GM19372 (cell line): ENCODE results near the gene TCF3.

Experiments used
- ATAC-seq: cut with Tn5 transposase; IDR thresholded peaks from one replicate; pipeline ENCODE4 v1.9.1; 2021; ENCODE audit warnings: mild to moderate bottlenecking, low read depth, moderate library complexity; ENCODE audit not compliant: unreplicated experiment

The TCF3 gene

DNA sequence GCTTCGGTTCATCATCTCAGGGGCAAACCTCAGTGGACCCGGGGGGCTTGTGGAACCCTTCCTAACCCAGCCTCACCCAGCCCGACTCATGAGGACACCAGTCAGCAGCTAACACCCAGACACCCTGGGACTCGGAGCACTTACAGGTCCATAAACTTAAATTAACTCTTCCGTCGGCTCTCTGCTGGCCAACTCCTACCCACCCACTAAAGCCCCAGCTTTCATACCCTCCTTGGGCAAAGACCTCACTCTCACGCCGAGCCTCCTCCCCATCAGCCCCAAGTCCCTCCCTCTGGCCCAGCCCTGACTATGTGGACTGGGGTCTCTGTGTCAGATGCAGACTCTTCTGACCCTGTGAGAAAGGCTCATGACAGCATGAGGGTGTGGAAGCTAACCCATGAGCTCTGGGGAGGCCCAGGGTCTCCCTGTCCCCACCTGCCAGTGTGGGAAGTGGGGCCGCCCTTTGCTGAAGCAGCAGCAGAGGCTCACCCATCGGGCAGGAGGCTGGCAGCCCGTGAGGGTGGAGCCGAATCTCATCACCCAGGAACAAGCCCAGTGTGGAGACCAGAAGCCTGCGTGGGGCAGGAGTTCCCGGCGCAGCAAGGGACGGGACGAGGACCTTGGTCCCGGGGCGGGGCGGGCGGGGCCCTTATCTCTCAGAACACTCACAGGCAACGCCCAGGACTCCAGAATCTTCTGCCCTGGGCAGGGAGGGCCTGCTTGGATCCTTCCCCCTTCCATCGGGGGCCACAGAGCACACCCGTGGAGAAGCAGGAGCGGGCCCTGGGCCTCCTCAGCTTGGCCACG, 19.8 kb downstream of the TCF3 start:
- ATAC-seq = no peak

- no peak for ATAC-seq
These were observed 20.8 kb downstream of the TCF3 start for GRCh38 chr19:1631557-1632100.

DNA sequence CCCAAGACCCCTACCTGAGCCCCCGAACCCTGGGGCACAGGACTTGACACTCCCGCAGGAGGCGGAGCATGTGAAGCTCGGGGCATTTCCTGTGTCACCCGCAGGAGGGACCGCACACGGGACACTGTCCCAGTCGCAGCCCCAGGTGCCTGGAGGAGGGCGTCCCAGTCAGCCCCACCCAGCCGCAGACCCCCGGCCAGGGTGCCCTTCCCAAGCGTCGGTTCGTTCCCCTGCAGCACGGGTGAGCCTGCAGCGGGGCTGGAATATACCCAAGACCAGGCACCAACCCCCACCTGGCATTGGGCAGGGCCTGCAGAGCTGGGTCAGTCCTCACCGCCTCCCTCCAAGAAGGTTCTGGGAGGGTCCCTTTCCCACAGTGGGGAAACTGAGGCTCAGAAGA, 21.6 kb downstream of the TCF3 start:
- no peak for ATAC-seq

DNA sequence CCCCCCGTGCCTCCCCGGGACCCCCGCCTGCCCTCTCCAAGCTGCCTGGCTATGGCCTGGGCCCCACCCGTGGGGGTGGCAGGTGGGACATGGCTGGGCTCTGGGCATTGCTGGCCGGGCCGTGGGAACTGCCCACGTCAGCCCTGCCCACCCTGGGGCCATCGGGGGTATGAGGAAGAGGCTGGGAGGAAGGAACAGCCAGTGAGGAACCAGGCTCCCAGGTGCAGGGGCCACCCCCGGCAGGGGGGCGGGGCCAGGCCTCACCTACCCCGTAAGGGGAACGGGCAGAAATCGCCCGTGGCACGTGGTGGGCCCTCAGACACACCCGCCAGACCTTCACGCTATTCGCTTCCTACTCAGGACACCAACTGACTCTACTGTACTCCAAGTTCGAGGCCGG, 22.4 kb downstream of the TCF3 start:
- ATAC-seq = no peak

GRCh38 chr19:1629256-1629808, 23.1 kb downstream of the TCF3 start:
- no peak for ATAC-seq

DNA sequence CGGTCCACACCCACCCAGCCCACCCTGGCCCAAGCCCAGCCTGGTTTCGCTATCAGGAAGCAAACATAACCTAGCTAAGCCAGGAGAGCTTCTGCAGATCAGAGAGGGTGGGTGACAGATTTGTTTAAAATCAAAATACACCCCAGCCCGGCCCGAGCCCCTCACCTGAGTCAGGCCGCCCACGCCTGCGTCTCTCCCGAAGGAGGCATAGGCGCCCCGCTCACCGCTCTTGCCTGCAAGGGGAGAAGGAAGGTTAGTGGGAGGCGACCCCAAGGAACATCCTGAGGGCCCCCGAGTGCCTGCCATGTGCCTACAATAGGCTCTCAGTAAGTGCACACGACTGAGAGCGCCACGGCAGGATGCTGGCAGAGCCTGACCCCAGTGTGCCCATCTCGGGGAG, 25.2 kb downstream of the TCF3 start:
- no peak for ATAC-seq

DNA sequence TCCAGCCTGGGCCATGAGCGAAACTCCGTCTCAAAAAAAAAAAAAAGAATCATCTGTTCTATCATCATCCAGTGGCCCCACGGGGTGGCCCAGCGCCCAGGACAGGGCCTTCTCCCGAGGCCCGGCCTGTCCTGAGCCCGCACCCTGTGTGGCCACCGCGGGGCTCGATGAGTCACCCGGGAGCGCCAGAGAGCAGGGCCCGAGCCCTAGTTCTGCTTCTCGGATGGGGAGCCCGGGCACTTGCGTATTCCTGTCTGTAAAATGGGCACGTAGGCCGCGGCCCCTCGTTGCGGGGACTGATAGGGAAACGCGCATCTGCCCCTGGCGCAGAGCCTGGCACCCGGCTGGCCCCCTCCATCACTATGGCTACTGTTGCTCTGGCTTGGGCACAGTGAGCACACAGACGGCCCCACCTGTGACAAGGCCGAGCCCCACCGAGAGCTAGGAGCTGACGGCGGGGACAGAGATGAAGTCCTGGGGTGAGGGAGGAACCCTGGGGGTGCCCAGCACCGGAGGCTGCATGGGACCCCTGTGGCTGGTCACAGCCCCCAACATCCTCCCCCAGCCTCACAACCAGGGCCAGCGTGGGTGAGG, 25.9 kb downstream of the TCF3 start:
- no peak for ATAC-seq

GRCh38 chr19:1624458-1624857, 28.0 kb downstream of the TCF3 start:
- ATAC-seq = no peak

GRCh38 chr19:1622541-1622940, 29.9 kb downstream of the TCF3 start:
- no peak for ATAC-seq

GRCh38 chr19:1622007-1622406, 30.4 kb downstream of the TCF3 start:
- ATAC-seq = no peak

GRCh38 chr19:1621574-1621973, 30.8 kb downstream of the TCF3 start:
- ATAC-seq = no peak

GRCh38 chr19:1621021-1621420, 31.4 kb downstream of the TCF3 start:
- ATAC-seq = no peak

DNA sequence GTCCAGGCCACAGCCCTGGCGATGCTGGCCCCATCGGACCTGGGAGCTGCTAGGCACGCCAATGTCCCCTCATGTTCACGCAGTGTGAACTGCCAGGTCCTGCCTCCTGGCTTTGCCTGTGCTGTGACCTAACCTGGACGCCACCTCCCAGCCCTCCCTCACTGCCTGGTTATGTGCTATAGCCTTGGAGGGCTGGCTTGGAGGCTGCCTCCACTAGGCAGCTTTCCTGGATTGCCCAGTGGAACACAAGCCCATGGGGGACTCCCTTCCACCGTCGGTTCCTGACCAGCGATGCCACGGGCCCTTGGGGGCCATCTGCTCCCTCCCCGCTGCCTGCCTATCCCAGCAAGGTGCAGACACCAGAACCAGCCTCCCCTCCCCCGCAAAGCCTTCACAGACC, 31.9 kb downstream of the TCF3 start:
- ATAC-seq = no peak

- ATAC-seq = no peak
These were observed 32.7 kb downstream of the TCF3 start for GRCh38 chr19:1619703-1620102.

- ATAC-seq = no peak
These were observed 33.3 kb downstream of the TCF3 start for GRCh38 chr19:1619094-1619439.

- no peak for ATAC-seq
These were observed 34.0 kb downstream of the TCF3 start for GRCh38 chr19:1618157-1619093.

DNA sequence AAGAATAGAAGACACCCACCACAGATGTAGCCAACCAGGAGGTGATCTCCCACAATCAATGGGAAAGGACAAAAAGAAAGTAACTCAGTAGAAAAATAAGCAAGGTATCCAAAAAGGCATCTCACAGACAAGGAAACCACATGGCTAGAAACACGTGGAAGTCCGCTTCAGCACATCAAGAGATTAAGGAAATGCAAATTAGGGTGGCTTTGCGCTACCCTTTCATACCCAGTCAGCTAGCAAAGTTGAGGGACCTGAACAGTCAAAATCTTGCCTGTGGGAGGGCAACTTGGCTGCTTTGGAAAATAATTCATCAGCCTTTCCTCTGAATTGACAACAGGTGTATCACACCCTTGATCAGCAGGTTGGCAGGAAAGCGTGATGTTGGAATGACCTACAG, 35.5 kb downstream of the TCF3 start:
- no peak for ATAC-seq

GRCh38 chr19:1616396-1616795, 36.0 kb downstream of the TCF3 start:
- no peak for ATAC-seq

- ATAC-seq = no peak
These were observed 37.2 kb downstream of the TCF3 start for GRCh38 chr19:1615156-1615765.

DNA sequence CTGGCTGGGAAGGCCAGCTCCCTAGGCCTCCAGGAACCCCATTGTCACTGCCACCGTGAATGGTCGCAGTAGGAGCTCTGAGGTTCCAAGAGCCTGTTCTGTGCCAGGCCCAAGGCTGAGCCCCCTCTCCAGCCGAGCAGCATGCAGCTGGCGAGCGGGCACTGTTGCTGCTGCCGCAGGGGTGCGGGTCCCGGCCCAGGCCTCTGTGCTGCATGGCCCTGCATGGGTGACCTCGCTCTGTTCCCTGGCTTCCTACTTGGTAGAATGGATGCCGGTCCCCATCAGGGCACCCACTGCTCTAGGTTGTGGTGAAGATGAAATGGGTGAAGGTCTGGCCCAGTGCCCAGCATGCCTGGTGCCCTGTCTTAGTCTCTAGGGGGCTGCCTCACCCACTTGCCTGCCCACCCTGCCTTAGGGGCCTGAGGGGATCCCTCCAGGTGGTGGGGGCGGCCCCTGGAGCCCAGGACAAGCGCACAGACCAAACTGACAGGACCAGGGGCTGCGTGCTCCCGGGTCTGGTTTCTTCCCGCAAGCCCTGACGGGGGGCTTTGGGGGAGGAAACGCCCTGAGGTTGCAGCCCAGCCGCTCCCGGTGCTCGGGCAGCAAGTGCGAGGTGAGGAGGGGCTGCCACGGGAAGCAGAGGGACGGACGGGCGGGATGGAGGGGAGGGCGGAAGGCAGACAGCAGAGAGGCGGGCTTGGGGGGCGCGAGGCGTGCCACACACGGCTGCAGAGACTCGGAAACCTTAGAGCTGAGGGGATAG, 38.4 kb downstream of the TCF3 start:
- ATAC-seq = no peak
